ENCODE results near the gene BANF2.

GRCh38 chr20:17772005-17772343, 72.2 kb downstream of the BANF2 start:
- TF ChIP-seq, protein P1, sequence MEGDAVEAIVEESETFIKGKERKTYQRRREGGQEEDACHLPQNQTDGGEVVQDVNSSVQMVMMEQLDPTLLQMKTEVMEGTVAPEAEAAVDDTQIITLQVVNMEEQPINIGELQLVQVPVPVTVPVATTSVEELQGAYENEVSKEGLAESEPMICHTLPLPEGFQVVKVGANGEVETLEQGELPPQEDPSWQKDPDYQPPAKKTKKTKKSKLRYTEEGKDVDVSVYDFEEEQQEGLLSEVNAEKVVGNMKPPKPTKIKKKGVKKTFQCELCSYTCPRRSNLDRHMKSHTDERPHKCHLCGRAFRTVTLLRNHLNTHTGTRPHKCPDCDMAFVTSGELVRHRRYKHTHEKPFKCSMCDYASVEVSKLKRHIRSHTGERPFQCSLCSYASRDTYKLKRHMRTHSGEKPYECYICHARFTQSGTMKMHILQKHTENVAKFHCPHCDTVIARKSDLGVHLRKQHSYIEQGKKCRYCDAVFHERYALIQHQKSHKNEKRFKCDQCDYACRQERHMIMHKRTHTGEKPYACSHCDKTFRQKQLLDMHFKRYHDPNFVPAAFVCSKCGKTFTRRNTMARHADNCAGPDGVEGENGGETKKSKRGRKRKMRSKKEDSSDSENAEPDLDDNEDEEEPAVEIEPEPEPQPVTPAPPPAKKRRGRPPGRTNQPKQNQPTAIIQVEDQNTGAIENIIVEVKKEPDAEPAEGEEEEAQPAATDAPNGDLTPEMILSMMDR (IDR thresholded peaks at IDR 0.05; ENCODE audit: low read depth, low read length) = no peak
- TF ChIP-seq POLR2A (IDR thresholded peaks at IDR 0.05; ENCODE audit: extremely low read depth, insufficient read length) (no peak), MYC (IDR thresholded peaks at IDR 0.05; ENCODE audit: low read depth, low read length) (no peak)
